Lung (tissue), 12 donors: ENCODE measurements around the gene ENHO. TPM values are rescaled to one million over a fixed set of nuclear protein-coding genes. Genes with fewer than 3 reads are reported as not detected.

ENCODE experiments used
- ATAC-seq: fragments of 200-7000 bp; cut with Tn5 transposase; one replicate; pipeline ENCODE4 v1.9.1; 2020; ENCODE audit warnings: moderate number of reproducible peaks; ENCODE audit not compliant: insufficient read depth, low FRiP score
- DNase-seq, 3 donors: peaks; one replicate each; pipeline ENCODE4 v3.0.0-alpha.2; 2013 to 2017
- H3K27ac ChIP-seq, 2 donors: one replicate each; pipeline ENCODE4 v1.5.1; 2013; ENCODE audit warnings: mild to moderate bottlenecking in 2 of 2, moderate library complexity in 2 of 2, control low read depth in 1 of 2, inconsistent platforms in 1 of 2, low read depth in 1 of 2, low read length in 1 of 2
- H3K27me3 ChIP-seq, 3 donors: one replicate each; pipeline ENCODE4 v1.5.1; 2013; ENCODE audit warnings: low read length in 2 of 3; ENCODE audit not compliant: control insufficient read depth in 3 of 3, insufficient read depth in 3 of 3
- H3K36me3 ChIP-seq, 4 donors: one replicate each; pipeline ENCODE4 v1.5.1; 2013; ENCODE audit warnings: low read length in 4 of 4, mild to moderate bottlenecking in 1 of 4, moderate library complexity in 1 of 4; ENCODE audit not compliant: control insufficient read depth in 4 of 4, insufficient read depth in 4 of 4
- H3K4me1 ChIP-seq, 5 donors: one replicate each; pipeline ENCODE4 v1.5.1; 2013; ENCODE audit warnings: low read length in 5 of 5, mild to moderate bottlenecking in 2 of 5, moderate library complexity in 1 of 5; ENCODE audit not compliant: control insufficient read depth in 5 of 5, insufficient read depth in 5 of 5
- H3K4me3 ChIP-seq: one replicate; pipeline ENCODE4 v1.5.1; 2013; ENCODE audit warnings: mild to moderate bottlenecking, control low read depth, moderate library complexity
- H3K9ac ChIP-seq, 2 donors: one replicate each; pipeline ENCODE4 v1.5.1; 2013; ENCODE audit warnings: low read length in 2 of 2, control low read depth in 1 of 2; ENCODE audit not compliant: insufficient read depth in 1 of 2
- H3K9me3 ChIP-seq, 4 donors: one replicate each; pipeline ENCODE4 v1.5.1; 2013; ENCODE audit warnings: low read length in 3 of 4, mild to moderate bottlenecking in 1 of 4, moderate library complexity in 1 of 4; ENCODE audit not compliant: control insufficient read depth in 4 of 4, insufficient read depth in 3 of 4
- CTCF ChIP-seq: IDR thresholded peaks from 2 replicates; pipeline ENCODE4 v1.5.1; 2012; ENCODE audit warnings: mild to moderate bottlenecking; ENCODE audit errors: control extremely low read depth, extremely low read depth
- WGBS, 2 donors: extraction: QIAGEN DNeasy Blood & Tissue Kit; methylation state at CpG; one replicate each; pipeline ENCODE4 v1.1.7; 2013; 5-methylcytosine and 5-hydroxymethylcytosine counted together
- polyA plus RNA-seq, 2 donors: library from polyadenylated mRNA; stranded (reverse); fragments of 200-250 nt; gene quantifications; one replicate each; pipeline ENCODE4 v1.2.1, GENCODE V29; 2013
- total RNA-seq, 2 donors: library from RNA; depleted of rRNA in 1 of 2; stranded (reverse); fragments of >200 nt in 1 of 2; gene quantifications; one replicate each; pipeline ENCODE4 v1.2.1, GENCODE V29; 2014 to 2021
- donor health status: control.
- donor health status: control.
- donor health status: Bipolar disorder and iron deficiency.
- donor health status: healthy.
- donor health status: DM: yes; HTN: yes; CAD: no.

The ENHO gene
- total and polyA plus RNA-seq, 4 donors = 0.29 to 1.4 (median 0.70) TPM

- Histone ChIP-seq H3K27me3 (peaks cover 0 to 25% (median 7%) of the 10 kb centered on the region in 3 donors), H3K4me1 (peaks cover 0 to 7% (median 3%) of the 10 kb centered on the region in 5 donors), H3K4me3 (no peak overlapping the region), H3K27ac (no peak overlapping the region), H3K9ac (no peak overlapping the region), H3K9me3 (no peaks in the 10 kb centered on the region), H3K36me3 (no peaks in the 10 kb centered on the region)
- ATAC-seq (no peak), DNase-seq (no peak)
- TF ChIP-seq CTCF = no peak
- WGBS, 2 donors = 96 to 97% methylated on average over 11 of the region's 11 CpGs
Observed at GRCh38 chr9:34521406-34522045, 1.3 kb downstream of the ENHO start.

- Histone ChIP-seq H3K4me3 (no peak overlapping the region), H3K27me3 (peaks cover 0 to 20% (median 5%) of the 10 kb centered on the region in 3 donors), H3K9ac (no peak overlapping the region), H3K36me3 (no peaks in the 10 kb centered on the region), H3K4me1 (peaks cover 0 to 7% (median 3%) of the 10 kb centered on the region in 5 donors), H3K9me3 (no peaks in the 10 kb centered on the region), H3K27ac (no peak overlapping the region)
- DNase-seq (no peak), ATAC-seq (no peak)
- TF ChIP-seq CTCF = no peak
- WGBS, 2 donors = 90 to 91% methylated on average over 6 of the region's 6 CpGs
Observed at GRCh38 chr9:34520505-34521385, 2.0 kb downstream of the ENHO start.

- Histone ChIP-seq H3K9ac (no peak overlapping the region), H3K9me3 (no peaks in the 10 kb centered on the region), H3K36me3 (no peaks in the 10 kb centered on the region), H3K27me3 (peaks cover 0 to 19% (median 0%) of the 10 kb centered on the region in 3 donors), H3K27ac (no peak overlapping the region), H3K4me3 (no peak overlapping the region), H3K4me1 (peaks cover 0 to 7% (median 3%) of the 10 kb centered on the region in 5 donors)
- DNase-seq = no peak
- TF ChIP-seq CTCF = no peak
- WGBS, 2 donors = 89 to 94% methylated on average over 6 of the region's 6 CpGs
- ATAC-seq = no peak
Observed at GRCh38 chr9:34520096-34520495, 2.7 kb downstream of the ENHO start.
